A673 (cell line): ENCODE results near the gene ANKRD7. TPM values are rescaled to one million over a fixed set of nuclear protein-coding genes. Genes with fewer than 3 reads are reported as not detected.

Source experiments
- BruUV-seq: library from RNA; stranded (reverse); fragments of 400-500 nt; replicated peaks from 2 replicates; lab custom pipeline; 2021; lab: Mats Ljungman, UMichigan
- CTCF ChIA-PET: fragments of 300-600 bp; sonication (Branson Sonifier 250); formaldehyde crosslinking; loops from one replicate; lab custom pipeline; 2022; ENCODE audit warnings: antibody characterized with exemption; lab: Charles Lee
- POLR2A ChIA-PET: fragments of 300-600 bp; sonication (Branson Sonifier 250); formaldehyde crosslinking; loops from one replicate; lab custom pipeline; 2022; ENCODE audit warnings: antibody characterized with exemption; ENCODE audit not compliant: low non-redundant PET; lab: Charles Lee
- DNase-seq: peaks from one replicate; pipeline ENCODE4 v3.0.0-alpha.2; 2015; ENCODE audit warnings: low spot score
- H3K27ac ChIP-seq: fragments of 200-600 bp; sonication (generic); 2 replicates; pipeline ENCODE4 v1.5.1; 2016; ENCODE audit warnings: mixed run types, low read depth, mild to moderate bottlenecking, mixed read lengths, antibody characterized with exemption, low read length; ENCODE audit not compliant: poor library complexity, severe bottlenecking
- H3K27me3 ChIP-seq: fragments of 200-600 bp; sonication (generic); replicated peaks from 2 replicates; pipeline ENCODE4 v1.6.1; 2017; ENCODE audit warnings: mixed run types, low read depth, mild to moderate bottlenecking, mixed read lengths, antibody characterized with exemption, low read length; ENCODE audit not compliant: insufficient read depth, poor library complexity
- H3K36me3 ChIP-seq: fragments of 200-600 bp; sonication (generic); 2 replicates; pipeline ENCODE4 v1.6.1; 2016; ENCODE audit warnings: mixed run types, mild to moderate bottlenecking, mixed read lengths, antibody characterized with exemption, low read length; ENCODE audit not compliant: insufficient read depth, poor library complexity, severe bottlenecking
- H3K4me1 ChIP-seq: fragments of 200-600 bp; sonication (generic); 2 replicates; pipeline ENCODE4 v1.6.1; 2017; ENCODE audit warnings: mixed run types, mild to moderate bottlenecking, mixed read lengths, antibody characterized with exemption, low read length; ENCODE audit not compliant: insufficient read depth, poor library complexity, severe bottlenecking
- H3K4me3 ChIP-seq: fragments of 200-600 bp; sonication (generic); 2 replicates; pipeline ENCODE4 v1.5.1; 2016; ENCODE audit warnings: low read depth, mixed run types, mild to moderate bottlenecking, mixed read lengths, low read length; ENCODE audit not compliant: poor library complexity, severe bottlenecking
- H3K9me3 ChIP-seq: fragments of 200-600 bp; sonication (generic); 2 replicates; pipeline ENCODE4 v1.6.1; 2016; ENCODE audit warnings: mixed run types, low read depth, mild to moderate bottlenecking, mixed read lengths, antibody characterized with exemption, low read length; ENCODE audit not compliant: poor library complexity, severe bottlenecking
- CTCF ChIP-seq: fragments of 300-800, 200-600 bp; sonication (generic); conservative IDR thresholded peaks from 2 replicates; pipeline ENCODE4 v1.5.1; 2017; ENCODE audit warnings: low read depth, mild to moderate bottlenecking, antibody characterized with exemption, low read length, moderate library complexity, mixed read lengths
- EZH2 ChIP-seq: fragments of 200-600 bp; sonication (generic); IDR thresholded peaks from 2 replicates; pipeline ENCODE4 v1.6.1; 2017; ENCODE audit warnings: borderline replicate concordance, low read depth, mild to moderate bottlenecking, mixed read lengths, antibody characterized with exemption, low read length; ENCODE audit not compliant: poor library complexity, severe bottlenecking
- intact Hi-C: fragments of 100-400 bp; cut with micrococcal nuclease; formaldehyde crosslinking; loops from one replicate; pipeline ENCODE4 v1.10.0; 2022; ENCODE audit not compliant: unreplicated experiment
- total RNA-seq: library from RNA; stranded (reverse); gene quantifications from 2 replicates; pipeline ENCODE4 v1.2.3, GENCODE V29; 2021

ANKRD7 gene
- total RNA-seq, 1 experiment from 2014 or later: 4.2 TPM

GRCh38 chr7:118194571-118194970 is 29.9 kb upstream of the ANKRD7 start:
- H3K4me3 ChIP-seq: no peak overlapping the region
- TF ChIP-seq EZH2 (no peak), CTCF (no peak)
- CTCF ChIA-PET: no interaction called here
- H3K36me3 ChIP-seq: peaks cover 38% of the 10 kb centered on the region
- DNase-seq: no peak
- no peaks in the 10 kb centered on the region for H3K27me3 ChIP-seq
- H3K9me3 ChIP-seq: no peaks in the 10 kb centered on the region
- POLR2A ChIA-PET: no interaction called here
- H3K27ac ChIP-seq: no peak overlapping the region
- BruUV-seq: no TSS peak
- H3K4me1 ChIP-seq: peaks cover 2% of the 10 kb centered on the region
- intact Hi-C loops: no loop called here

GRCh38 chr7:118195837-118196474 is 28.5 kb upstream of the ANKRD7 start:
- Histone ChIP-seq H3K27ac (no peak overlapping the region), H3K4me3 (no peak overlapping the region), H3K4me1 (peaks cover 2% of the 10 kb centered on the region), H3K36me3 (peaks cover 26% of the 10 kb centered on the region), H3K27me3 (no peaks in the 10 kb centered on the region), H3K9me3 (no peaks in the 10 kb centered on the region)
- BruUV-seq: no TSS peak
- TF ChIP-seq CTCF (peak; percentile 87), EZH2 (no peak)
- POLR2A ChIA-PET: no interaction called here
- DNase-seq: peak; percentile 77
- intact Hi-C loops: loop anchor here (5.0 kb wide), 2 partner anchors 224 to 444 kb away; no protein-coding TSS in a partner anchor
- CTCF ChIA-PET: no interaction called here

GRCh38 chr7:118202061-118202460 is 22.4 kb upstream of the ANKRD7 start:
- Histone ChIP-seq H3K27ac (no peak overlapping the region), H3K4me1 (no peaks in the 10 kb centered on the region), H3K27me3 (no peaks in the 10 kb centered on the region), H3K9me3 (no peaks in the 10 kb centered on the region), H3K4me3 (no peak overlapping the region), H3K36me3 (no peaks in the 10 kb centered on the region)
- CTCF ChIA-PET: no interaction called here
- TF ChIP-seq CTCF (no peak), EZH2 (no peak)
- intact Hi-C loops: no loop called here
- POLR2A ChIA-PET: no interaction called here
- BruUV-seq: no TSS peak
- no peak for DNase-seq
